SU-DHL-6 (cell line): Measurements from ENCODE around the gene MESD.

Source experiments
- CTCF ChIP-seq: fragments of 200-600 bp; sonication (generic); IDR thresholded peaks from one replicate; pipeline ENCODE4 v1.5.1; 2017; ENCODE audit warnings: antibody characterized with exemption, mild to moderate bottlenecking, low read length, moderate library complexity; ENCODE audit not compliant: insufficient read depth, poor library complexity, severe bottlenecking
- EZH2phosphoT487 ChIP-seq: fragments of 200-600 bp; sonication (generic), shearing (Covaris generic); conservative IDR thresholded peaks from 2 replicates; pipeline ENCODE4 v1.6.1; 2018; ENCODE audit warnings: mild to moderate bottlenecking, antibody characterized with exemption, low read length, moderate library complexity, mixed read lengths

GRCh38 chr15:80921736-80922410 lies 67.7 kb downstream of the MESD start:
- TF ChIP-seq CTCF (no peak), EZH2phosphoT487 (no peak)
